Measurements from ENCODE around the gene WBP1L.

WBP1L gene

GRCh38 chr10:102814453-102814871 lies 70.7 kb downstream of the WBP1L start:
- H4K20me1 ChIP-seq (ENCODE audit: low read depth, low read length): no peaks in the 10 kb centered on the region
- H3K27me3 ChIP-seq (ENCODE audit: low read length): no peaks in the 10 kb centered on the region
- no peaks in the 10 kb centered on the region for H3K9me3 ChIP-seq (ENCODE audit: insufficient read depth, low read length)
- H3K4me2 ChIP-seq (ENCODE audit: low read depth, low read length, poor library complexity, severe bottlenecking): no peak overlapping the region
- no peaks in the 10 kb centered on the region for H3K79me2 ChIP-seq (ENCODE audit: insufficient read depth, low read length)
- TF ChIP-seq CTCF (IDR thresholded peaks at IDR 0.05; ENCODE audit: insufficient read depth, low read length, poor library complexity, severe bottlenecking): no peak
- no peak for TF ChIP-seq EZH2phosphoT487 (conservative IDR thresholded peaks at IDR 0.05; ENCODE audit: low read length)
- no peaks in the 10 kb centered on the region for H3F3A ChIP-seq (ENCODE audit: insufficient read depth)
- H3K27ac ChIP-seq (ENCODE audit: low read depth, low read length): no peak overlapping the region
- no peak overlapping the region for H3K9ac ChIP-seq (ENCODE audit: low read length)
- no peaks in the 10 kb centered on the region for H3K36me3 ChIP-seq (ENCODE audit: low read length)
- H3K9me2 ChIP-seq (replicated peaks; ENCODE audit: insufficient read depth, low read length): no peaks in the 10 kb centered on the region
- H2AFZ ChIP-seq (ENCODE audit: low read depth, low read length, severe bottlenecking): no peak overlapping the region
- no peak overlapping the region for H3K4me3 ChIP-seq (ENCODE audit: insufficient read depth, low read length, poor library complexity, severe bottlenecking)

GRCh38 chr10:102814873-102815661 lies 71.3 kb downstream of the WBP1L start:
- Histone ChIP-seq H3K79me2 (ENCODE audit: insufficient read depth, low read length) (no peaks in the 10 kb centered on the region), H3F3A (ENCODE audit: insufficient read depth) (no peaks in the 10 kb centered on the region), H4K20me1 (ENCODE audit: low read depth, low read length) (no peaks in the 10 kb centered on the region), H3K4me3 (ENCODE audit: insufficient read depth, low read length, poor library complexity, severe bottlenecking) (no peak overlapping the region), H2AFZ (ENCODE audit: low read depth, low read length, severe bottlenecking) (no peak overlapping the region), H3K9ac (ENCODE audit: low read length) (no peak overlapping the region), H3K27ac (ENCODE audit: low read depth, low read length) (no peak overlapping the region), H3K36me3 (ENCODE audit: low read length) (no peaks in the 10 kb centered on the region), H3K27me3 (ENCODE audit: low read length) (no peaks in the 10 kb centered on the region), H3K9me2 (replicated peaks; ENCODE audit: insufficient read depth, low read length) (no peaks in the 10 kb centered on the region), H3K9me3 (ENCODE audit: insufficient read depth, low read length) (no peaks in the 10 kb centered on the region), H3K4me2 (ENCODE audit: low read depth, low read length, poor library complexity, severe bottlenecking) (no peak overlapping the region)
- TF ChIP-seq EZH2phosphoT487 (conservative IDR thresholded peaks at IDR 0.05; ENCODE audit: low read length) (no peak), CTCF (IDR thresholded peaks at IDR 0.05; ENCODE audit: insufficient read depth, low read length, poor library complexity, severe bottlenecking) (no peak)

GRCh38 chr10:102815790-102816549 lies 72.2 kb downstream of the WBP1L start:
- no peaks in the 10 kb centered on the region for H3K9me2 ChIP-seq (replicated peaks; ENCODE audit: insufficient read depth, low read length)
- no peak overlapping the region for H3K4me2 ChIP-seq (ENCODE audit: low read depth, low read length, poor library complexity, severe bottlenecking)
- no peak for TF ChIP-seq EZH2phosphoT487 (conservative IDR thresholded peaks at IDR 0.05; ENCODE audit: low read length)
- no peak for TF ChIP-seq CTCF (IDR thresholded peaks at IDR 0.05; ENCODE audit: insufficient read depth, low read length, poor library complexity, severe bottlenecking)

More at GRCh38 chr10:102815790-102816549, 72.2 kb downstream of the WBP1L start:
- Histone ChIP-seq H3K36me3 (ENCODE audit: low read length) (no peaks in the 10 kb centered on the region), H2AFZ (ENCODE audit: low read depth, low read length, severe bottlenecking) (no peak overlapping the region), H3K9ac (ENCODE audit: low read length) (no peak overlapping the region), H4K20me1 (ENCODE audit: low read depth, low read length) (no peaks in the 10 kb centered on the region), H3F3A (ENCODE audit: insufficient read depth) (no peaks in the 10 kb centered on the region), H3K27me3 (ENCODE audit: low read length) (no peaks in the 10 kb centered on the region), H3K79me2 (ENCODE audit: insufficient read depth, low read length) (no peaks in the 10 kb centered on the region), H3K27ac (ENCODE audit: low read depth, low read length) (no peak overlapping the region), H3K4me3 (ENCODE audit: insufficient read depth, low read length, poor library complexity, severe bottlenecking) (no peak overlapping the region), H3K9me3 (ENCODE audit: insufficient read depth, low read length) (no peaks in the 10 kb centered on the region)

Measured in SU-DHL-6 (cell line).